SH-SY5Y (cell line): ENCODE results near the gene POLR2A.

ENCODE experiments used
- GATA2 ChIP-seq: IDR thresholded peaks from 2 replicates; pipeline ENCODE4 v1.6.1; 2011; ENCODE audit warnings: mild to moderate bottlenecking, low read depth, low read length
- GATA3 ChIP-seq: IDR thresholded peaks from 2 replicates; pipeline ENCODE4 v1.6.1; 2011; ENCODE audit warnings: low read depth, mild to moderate bottlenecking, low read length, moderate library complexity

- TF ChIP-seq GATA3 (no peak), GATA2 (no peak)
Observed at GRCh38 chr17:7523033-7523432, 38.9 kb downstream of the POLR2A start.
